ENCODE measurements around the gene C1orf226. TPM values are rescaled to one million over a fixed set of nuclear protein-coding genes. Genes with fewer than 3 reads are reported as not detected.

C1orf226 gene
- total and polyA plus RNA-seq, 5 donors, result 1.0 to 5.7 (median 4.4) TPM

DNA sequence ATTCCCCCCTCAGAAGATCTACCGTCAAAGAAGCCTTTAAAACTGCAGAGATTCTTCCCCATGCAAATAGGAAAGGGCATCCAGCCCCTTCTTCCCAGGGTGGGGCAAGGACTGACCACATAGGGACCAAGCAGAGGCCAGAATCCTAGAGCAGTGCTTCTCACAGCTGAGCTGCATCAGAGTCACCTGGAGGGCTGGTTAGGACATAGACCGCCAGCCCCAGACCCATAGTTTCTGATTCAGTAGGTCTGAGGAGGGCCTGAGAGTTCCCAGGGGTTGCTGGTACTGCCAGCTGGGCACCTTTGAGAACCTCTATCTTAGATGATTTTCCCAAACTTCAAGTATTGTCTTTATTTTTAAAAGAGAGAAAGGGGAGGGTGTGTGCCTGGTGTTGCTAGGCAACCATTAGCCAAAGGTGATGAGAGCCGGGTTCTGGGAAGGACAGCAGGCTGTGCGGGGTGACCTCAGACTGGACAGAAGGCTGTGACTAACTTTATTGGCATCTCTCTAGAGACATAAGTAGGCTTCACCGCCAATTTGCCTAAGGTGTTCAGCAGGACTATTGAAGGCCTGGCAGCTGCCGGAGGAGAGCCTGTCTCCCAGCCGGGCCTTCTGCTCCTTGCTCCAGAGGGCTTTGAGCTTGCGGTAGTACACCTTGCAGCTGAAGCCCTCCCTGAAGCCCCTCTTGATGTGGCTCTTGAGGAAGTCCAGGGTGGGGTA lies 7.8 kb upstream of the C1orf226 start:
- no peak for ATAC-seq
- WGBS, result 90% methylated on average over 8 of the region's 8 CpGs
- DNase-seq, result no peak

DNA sequence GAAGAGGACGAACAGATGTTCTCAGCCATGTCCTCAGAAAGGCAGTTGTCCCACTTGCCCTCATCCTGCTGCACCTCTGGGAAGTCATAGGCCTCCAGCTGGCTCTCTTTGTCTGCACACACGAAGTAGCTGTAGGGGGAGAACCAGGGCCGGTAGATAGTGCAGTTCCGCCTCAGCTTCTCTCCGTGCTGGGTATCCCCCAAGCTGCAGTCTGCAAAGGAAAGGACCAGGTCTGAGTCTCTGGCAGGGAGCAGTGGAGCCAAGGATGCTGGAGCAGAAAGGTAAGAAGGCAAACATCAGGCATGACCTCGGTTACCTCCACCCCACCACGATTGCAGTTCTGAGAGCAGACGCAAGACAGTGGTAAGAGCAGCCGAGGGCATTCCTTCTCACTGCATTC lies 7.1 kb upstream of the C1orf226 start:
- Histone ChIP-seq H3K4me1 (ENCODE audit: control insufficient read depth, insufficient read depth, low read length) (no peaks in the 10 kb centered on the region), H3K4me3 (ENCODE audit: low read length) (no peak overlapping the region), H3K27me3 (ENCODE audit: control insufficient read depth, insufficient read depth) (no peaks in the 10 kb centered on the region), H3K27ac (ENCODE audit: low read length) (no peak overlapping the region), H3K9me3 (ENCODE audit: control insufficient read depth, low read length) (no peaks in the 10 kb centered on the region)
- 83% methylated on average over 9 of the region's 9 CpGs for WGBS
- intact Hi-C loops (cut with DNase I), result no loop called here
- ATAC-seq (no peak), DNase-seq (no peak)

More for the DNA sequence above, 7.8 kb upstream of the C1orf226 start:
- no peaks in the 10 kb centered on the region for H3K4me1 ChIP-seq (ENCODE audit: control insufficient read depth, insufficient read depth, low read length)
- H3K4me3 ChIP-seq (ENCODE audit: low read length), result no peak overlapping the region
- H3K9me3 ChIP-seq (ENCODE audit: control insufficient read depth, low read length), result no peaks in the 10 kb centered on the region
- H3K27me3 ChIP-seq (ENCODE audit: control insufficient read depth, insufficient read depth), result no peaks in the 10 kb centered on the region
- H3K27ac ChIP-seq (ENCODE audit: low read length), result no peak overlapping the region
- intact Hi-C loops (cut with DNase I), result no loop called here

DNA sequence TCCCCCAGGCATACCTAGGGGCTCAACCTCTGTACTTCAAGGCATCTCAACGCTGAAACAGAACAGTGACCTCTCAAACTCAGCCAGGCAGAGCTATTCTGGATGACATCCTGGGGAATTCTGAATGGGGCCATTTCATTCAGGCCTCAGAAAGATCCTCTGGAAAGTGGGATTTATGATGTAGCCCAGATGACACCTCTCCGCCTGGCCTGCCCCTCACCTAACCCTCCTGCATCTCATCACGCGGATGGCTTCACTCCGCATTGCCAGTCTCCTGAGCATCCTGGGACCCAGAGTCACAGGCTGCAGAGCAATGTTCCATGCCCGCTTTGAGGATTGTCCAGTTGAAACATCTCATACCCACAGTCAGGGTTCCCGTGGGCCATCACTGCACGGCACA lies 6.1 kb upstream of the C1orf226 start:
- Histone ChIP-seq H3K27me3 (ENCODE audit: control insufficient read depth, insufficient read depth) (no peaks in the 10 kb centered on the region), H3K9me3 (ENCODE audit: control insufficient read depth, low read length) (no peaks in the 10 kb centered on the region), H3K27ac (ENCODE audit: low read length) (no peak overlapping the region), H3K4me3 (ENCODE audit: low read length) (no peak overlapping the region), H3K4me1 (ENCODE audit: control insufficient read depth, insufficient read depth, low read length) (no peaks in the 10 kb centered on the region)
- DNase-seq (no peak), ATAC-seq (no peak)
- WGBS, result 81% methylated on average over 8 of the region's 8 CpGs
- intact Hi-C loops (cut with DNase I), result no loop called here

DNA sequence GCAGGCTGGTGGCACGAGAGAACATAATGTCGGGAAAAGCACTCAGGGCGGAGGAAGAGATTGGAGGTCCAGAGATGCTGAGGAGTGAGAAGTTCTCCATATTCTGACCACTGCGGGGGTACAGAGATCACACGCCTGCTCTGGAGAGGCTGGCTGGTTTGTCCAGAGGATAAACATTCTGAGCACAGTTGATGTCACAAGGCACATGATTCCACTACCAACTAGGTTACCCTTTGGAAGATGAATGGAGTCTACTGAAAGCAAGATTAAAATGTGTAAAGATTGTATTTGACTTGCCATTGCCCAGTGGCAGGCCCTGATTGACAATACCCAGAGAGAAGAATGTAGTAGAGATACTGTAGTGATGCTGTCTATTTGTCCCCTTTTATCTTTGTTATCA lies 4.8 kb upstream of the C1orf226 start, which contains the start of gene SPATA46:
TSS of gene SPATA46 (minus strand) at position 164 of the 400 bp plus-strand sequence. CDS start at position 100, 64 bp downstream.
- DNase-seq, result no peak
- Histone ChIP-seq H3K9me3 (ENCODE audit: control insufficient read depth, low read length) (no peaks in the 10 kb centered on the region), H3K4me3 (ENCODE audit: low read length) (no peak within 1 kb of the TSS), H3K27ac (ENCODE audit: low read length) (no peak within 1 kb of the TSS), H3K4me1 (ENCODE audit: control insufficient read depth, insufficient read depth, low read length) (no peaks in the 10 kb centered on the region), H3K27me3 (ENCODE audit: control insufficient read depth, insufficient read depth) (no peaks in the 10 kb centered on the region)
- ATAC-seq, result no peak
- 95% methylated on average over 5 of the region's 5 CpGs for WGBS
- intact Hi-C loops (cut with DNase I), result no loop called here

DNA sequence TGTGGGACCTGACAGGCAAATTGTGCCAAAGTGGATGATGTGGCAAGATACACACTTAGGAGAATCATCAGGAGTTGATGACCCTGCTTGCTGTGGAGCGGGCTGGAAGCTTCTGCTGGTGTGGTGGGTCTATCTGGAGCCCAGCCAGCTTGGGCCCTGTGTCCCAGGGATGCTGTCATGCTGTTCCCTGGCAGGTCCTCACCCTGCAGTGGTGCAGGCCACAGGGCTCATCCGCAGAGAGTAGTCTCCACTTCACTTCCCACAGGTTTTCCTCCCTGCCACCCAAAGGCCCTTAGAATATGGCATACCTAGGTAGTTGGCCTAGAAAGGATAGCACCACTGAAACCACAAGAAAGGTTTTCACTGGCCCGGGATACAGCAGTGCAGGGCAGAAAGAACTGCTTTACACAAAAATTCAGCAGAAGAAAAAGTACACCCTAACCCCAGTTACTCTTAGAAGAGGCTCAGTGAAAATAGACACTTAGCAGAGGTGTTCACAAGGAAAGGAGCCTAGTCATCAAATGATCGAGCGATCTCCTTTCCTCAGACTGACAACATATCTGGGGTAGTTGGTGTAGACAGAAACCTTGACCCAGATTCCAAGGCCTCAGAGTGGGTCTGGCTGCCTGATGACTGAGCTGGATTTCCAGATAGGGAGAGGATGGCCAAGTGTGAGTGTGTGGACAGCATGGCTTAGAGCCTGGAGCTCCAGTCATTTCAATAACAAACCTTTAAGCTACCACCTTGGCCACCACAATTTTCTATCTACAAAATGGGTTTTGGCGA lies 1.3 kb upstream of the C1orf226 start:
- WGBS, result 85% methylated on average over 6 of the region's 6 CpGs
- H3K27me3 ChIP-seq (ENCODE audit: control insufficient read depth, insufficient read depth), result no peaks in the 10 kb centered on the region
- ATAC-seq (no peak), DNase-seq (no peak)
- no peaks in the 10 kb centered on the region for H3K4me1 ChIP-seq (ENCODE audit: control insufficient read depth, insufficient read depth, low read length)
- intact Hi-C loops (cut with DNase I), result no loop called here
- no peak overlapping the region for H3K4me3 ChIP-seq (ENCODE audit: low read length)
- H3K27ac ChIP-seq (ENCODE audit: low read length), result no peak overlapping the region
- H3K9me3 ChIP-seq (ENCODE audit: control insufficient read depth, low read length), result no peaks in the 10 kb centered on the region

DNA sequence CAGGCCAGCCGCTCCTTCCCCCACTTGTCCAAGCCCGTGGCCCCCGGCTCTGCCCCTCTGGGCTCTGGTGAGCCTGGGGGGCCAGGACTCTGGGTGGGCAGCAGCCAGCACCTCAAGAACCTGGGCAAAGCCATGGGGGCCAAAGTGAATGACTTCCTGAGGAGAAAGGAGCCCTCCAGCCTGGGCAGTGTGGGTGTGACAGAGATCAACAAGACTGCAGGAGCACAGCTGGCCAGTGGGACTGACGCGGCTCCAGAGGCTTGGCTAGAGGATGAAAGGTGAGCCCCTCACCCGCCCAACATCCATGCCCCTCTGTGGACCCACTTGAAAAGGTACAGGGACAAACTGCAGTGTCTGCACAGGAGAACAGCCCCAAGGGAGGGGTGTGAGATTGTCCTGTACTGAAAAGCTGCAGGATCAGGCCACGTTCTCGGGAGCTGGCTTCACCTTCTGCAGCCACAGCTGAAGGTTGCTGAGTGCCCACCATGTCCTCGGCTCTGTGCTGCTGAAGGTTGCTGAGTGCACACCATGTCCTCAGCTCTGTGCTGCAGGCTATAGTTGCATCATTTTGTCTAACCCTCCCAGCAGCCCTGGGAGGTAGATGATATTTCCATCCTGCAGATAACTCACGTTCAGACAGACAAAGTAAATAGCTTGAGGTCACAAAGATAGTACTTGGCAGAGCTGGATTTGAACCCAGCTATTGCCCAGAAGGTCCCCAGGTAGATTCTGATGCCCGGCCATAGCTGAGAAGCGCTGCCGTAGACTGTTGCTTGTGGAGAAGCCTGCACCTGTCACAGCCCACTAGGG lies 618 bp downstream of the C1orf226 start:
- intact Hi-C loops (cut with DNase I), result no loop called here
- Histone ChIP-seq H3K4me3 (ENCODE audit: low read length) (no peak overlapping the region), H3K27me3 (ENCODE audit: control insufficient read depth, insufficient read depth) (no peaks in the 10 kb centered on the region), H3K27ac (ENCODE audit: low read length) (no peak overlapping the region), H3K9me3 (ENCODE audit: control insufficient read depth, low read length) (no peaks in the 10 kb centered on the region), H3K4me1 (ENCODE audit: control insufficient read depth, insufficient read depth, low read length) (no peaks in the 10 kb centered on the region)
- WGBS, result 87% methylated on average over 13 of the region's 13 CpGs
- ATAC-seq, result no peak
- DNase-seq, result no peak

DNA sequence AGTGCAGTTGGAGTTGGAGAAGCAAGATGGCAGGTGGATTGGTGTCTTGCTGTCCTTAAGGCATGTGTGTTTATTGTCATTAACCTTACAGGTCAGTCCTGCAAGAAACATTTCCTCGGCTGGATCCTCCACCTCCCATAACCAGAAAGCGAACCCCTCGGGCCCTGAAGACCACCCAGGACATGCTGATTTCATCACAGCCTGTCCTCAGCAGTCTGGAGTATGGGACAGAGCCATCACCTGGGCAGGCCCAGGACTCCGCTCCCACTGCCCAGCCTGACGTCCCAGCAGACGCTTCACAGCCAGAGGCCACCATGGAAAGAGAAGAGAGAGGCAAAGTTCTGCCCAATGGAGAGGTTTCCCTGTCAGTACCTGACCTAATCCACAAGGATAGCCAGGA lies 1.6 kb downstream of the C1orf226 start:
- WGBS, result 91% methylated on average over 6 of the region's 6 CpGs
- Histone ChIP-seq H3K4me1 (ENCODE audit: control insufficient read depth, insufficient read depth, low read length) (no peaks in the 10 kb centered on the region), H3K27me3 (ENCODE audit: control insufficient read depth, insufficient read depth) (no peaks in the 10 kb centered on the region), H3K4me3 (ENCODE audit: low read length) (no peak overlapping the region), H3K9me3 (ENCODE audit: control insufficient read depth, low read length) (no peaks in the 10 kb centered on the region), H3K27ac (ENCODE audit: low read length) (no peak overlapping the region)
- no peak for DNase-seq
- ATAC-seq, result no peak
- intact Hi-C loops (cut with DNase I), result no loop called here

DNA sequence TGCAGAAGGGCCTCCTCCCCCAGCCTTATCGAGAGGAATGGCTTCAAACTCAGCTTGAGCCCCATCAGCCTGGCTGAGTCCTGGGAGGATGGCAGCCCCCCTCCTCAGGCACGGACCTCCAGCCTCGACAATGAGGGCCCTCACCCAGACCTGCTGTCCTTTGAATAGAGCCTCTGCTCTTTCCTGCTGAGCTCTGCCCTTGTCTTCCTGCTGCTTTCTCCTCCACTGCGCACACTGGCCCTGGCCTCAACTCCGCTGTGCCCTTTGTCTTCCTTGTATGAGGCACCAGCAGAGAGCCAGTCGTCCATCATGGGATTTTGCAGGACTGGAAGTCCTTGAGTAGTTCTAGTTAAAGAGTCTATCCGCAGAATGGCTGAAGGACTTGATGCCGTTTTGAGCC lies 2.0 kb downstream of the C1orf226 start:
- Histone ChIP-seq H3K27ac (ENCODE audit: low read length) (no peak overlapping the region), H3K9me3 (ENCODE audit: control insufficient read depth, low read length) (no peaks in the 10 kb centered on the region), H3K4me3 (ENCODE audit: low read length) (no peak overlapping the region), H3K27me3 (ENCODE audit: control insufficient read depth, insufficient read depth) (no peaks in the 10 kb centered on the region), H3K4me1 (ENCODE audit: control insufficient read depth, insufficient read depth, low read length) (no peaks in the 10 kb centered on the region)
- ATAC-seq, result no peak
- intact Hi-C loops (cut with DNase I), result no loop called here
- DNase-seq, result no peak
- 87% methylated on average over 8 of the region's 8 CpGs for WGBS

DNA sequence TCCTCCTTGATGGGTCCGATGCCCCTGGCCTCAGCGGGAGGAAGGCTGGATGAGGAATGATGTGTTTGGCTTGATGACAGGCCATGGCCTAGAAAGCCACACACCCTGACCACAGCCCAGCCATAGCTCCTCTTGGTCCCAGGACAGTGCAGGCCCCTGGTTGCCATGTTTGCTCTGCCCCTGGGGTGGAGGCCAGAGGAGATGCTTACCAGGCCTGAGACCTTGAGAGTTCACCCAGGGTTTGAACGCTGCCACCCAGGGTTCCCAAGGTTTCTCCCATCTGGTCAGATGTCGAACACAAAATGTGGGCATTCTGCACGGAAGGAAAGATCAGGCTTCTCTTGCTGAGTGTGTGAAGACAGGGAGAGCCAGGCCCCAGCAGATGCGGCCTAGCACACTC lies 2.6 kb downstream of the C1orf226 start:
- 92% methylated on average over 6 of the region's 6 CpGs for WGBS
- H3K27me3 ChIP-seq (ENCODE audit: control insufficient read depth, insufficient read depth), result no peaks in the 10 kb centered on the region
- intact Hi-C loops (cut with DNase I), result no loop called here

DNA sequence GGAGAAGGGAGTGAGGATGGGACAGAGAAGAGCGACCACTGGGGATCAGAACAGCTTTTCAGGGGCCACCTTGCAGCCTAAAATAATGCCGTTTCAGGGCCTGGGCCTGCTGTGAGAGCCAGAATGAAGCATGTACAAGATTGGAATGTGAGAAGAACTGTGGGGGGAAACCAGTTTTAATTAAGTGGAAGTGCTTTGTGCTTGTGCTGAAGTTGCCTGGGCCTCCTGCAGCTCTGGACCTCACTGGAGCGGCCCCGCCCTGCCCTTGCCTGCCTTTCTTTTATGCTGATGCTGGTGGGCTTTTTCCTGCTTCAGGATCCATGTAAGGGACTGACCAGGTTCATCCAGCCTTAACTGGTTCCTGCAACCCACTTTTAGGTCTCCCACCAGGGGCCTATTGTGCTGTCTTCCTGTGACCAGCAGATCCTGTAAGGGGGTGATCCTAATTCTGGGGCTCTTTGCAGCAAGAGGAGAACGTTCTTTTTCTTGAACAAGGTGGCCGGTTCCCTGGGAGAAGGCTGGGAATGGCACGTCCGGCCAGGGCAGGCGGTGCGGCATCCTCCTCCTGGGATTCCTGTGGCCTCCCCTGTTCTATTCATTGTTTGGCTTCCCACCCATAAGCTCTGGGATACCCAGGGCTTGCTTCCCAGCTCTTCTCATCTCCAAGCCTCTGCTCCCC lies 3.2 kb downstream of the C1orf226 start:
- intact Hi-C loops (cut with DNase I), result loop anchor here in 1 of 4 donors (5.0 kb wide), 1 partner anchor 327 kb away; no protein-coding TSS in a partner anchor
- DNase-seq (no peak), ATAC-seq (no peak)
- Histone ChIP-seq H3K27me3 (ENCODE audit: control insufficient read depth, insufficient read depth) (no peaks in the 10 kb centered on the region), H3K9me3 (ENCODE audit: control insufficient read depth, low read length) (no peaks in the 10 kb centered on the region), H3K4me3 (ENCODE audit: low read length) (no peak overlapping the region), H3K4me1 (ENCODE audit: control insufficient read depth, insufficient read depth, low read length) (no peaks in the 10 kb centered on the region), H3K27ac (ENCODE audit: low read length) (no peak overlapping the region)
- 97% methylated on average over 10 of the region's 10 CpGs for WGBS

More for the DNA sequence above, 2.6 kb downstream of the C1orf226 start:
- DNase-seq (no peak), ATAC-seq (no peak)
- Histone ChIP-seq H3K4me3 (ENCODE audit: low read length) (no peak overlapping the region), H3K4me1 (ENCODE audit: control insufficient read depth, insufficient read depth, low read length) (no peaks in the 10 kb centered on the region), H3K9me3 (ENCODE audit: control insufficient read depth, low read length) (no peaks in the 10 kb centered on the region), H3K27ac (ENCODE audit: low read length) (no peak overlapping the region)

All from right cardiac atrium (tissue), 5 donors.